GM18502 (cell line): ENCODE measurements around the gene HOXD3.

ENCODE experiments used
- ATAC-seq: cut with Tn5 transposase; IDR thresholded peaks from one replicate; pipeline ENCODE4 v1.9.1; 2021; ENCODE audit warnings: mild to moderate bottlenecking; ENCODE audit not compliant: unreplicated experiment, poor library complexity

The HOXD3 gene

GRCh38 chr2:176161825-176162626 is 4.9 kb downstream of the HOXD3 start:
- no peak for ATAC-seq

- ATAC-seq, result no peak
These were observed 6.0 kb downstream of the HOXD3 start for GRCh38 chr2:176162911-176163671.

DNA sequence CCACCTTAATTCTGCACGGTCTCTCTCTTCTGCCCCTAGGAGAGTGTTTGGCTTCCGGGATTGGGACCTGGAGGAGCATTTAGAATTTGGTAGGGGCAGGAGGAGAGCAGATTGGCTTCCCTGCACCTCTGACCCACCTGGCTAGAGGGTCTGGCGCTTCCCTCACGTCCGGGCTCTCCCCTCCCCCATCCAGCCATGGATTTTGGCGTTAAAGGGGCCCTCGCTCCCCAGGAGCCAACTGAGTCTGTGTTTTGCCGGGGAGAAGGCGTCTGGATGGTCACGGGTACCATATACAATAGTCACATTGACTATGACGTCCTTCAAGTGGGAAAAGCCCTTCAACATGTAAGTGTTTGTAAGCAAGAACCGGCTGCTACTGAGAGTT is 6.6 kb downstream of the HOXD3 start:
- ATAC-seq, result no peak

DNA sequence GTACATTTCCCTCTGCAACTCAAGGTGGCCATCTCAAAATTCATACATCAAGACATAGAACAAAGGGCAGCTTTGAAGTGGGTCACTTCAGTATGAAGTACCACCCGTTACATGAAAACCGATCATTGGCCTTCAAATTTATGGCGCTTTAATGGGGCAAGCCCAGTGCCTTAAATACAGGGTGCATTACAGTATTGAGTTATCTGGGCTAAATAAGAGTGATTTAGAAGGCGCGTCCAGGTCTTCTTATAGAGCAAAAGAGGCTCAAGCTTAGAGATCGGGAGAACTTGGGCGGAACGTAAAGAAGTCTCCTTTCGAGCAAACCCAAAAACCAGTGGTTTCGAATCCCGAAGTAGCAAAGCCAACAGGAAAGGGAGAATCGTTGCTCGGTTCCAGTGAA is 7.1 kb downstream of the HOXD3 start:
- ATAC-seq, result no peak

DNA sequence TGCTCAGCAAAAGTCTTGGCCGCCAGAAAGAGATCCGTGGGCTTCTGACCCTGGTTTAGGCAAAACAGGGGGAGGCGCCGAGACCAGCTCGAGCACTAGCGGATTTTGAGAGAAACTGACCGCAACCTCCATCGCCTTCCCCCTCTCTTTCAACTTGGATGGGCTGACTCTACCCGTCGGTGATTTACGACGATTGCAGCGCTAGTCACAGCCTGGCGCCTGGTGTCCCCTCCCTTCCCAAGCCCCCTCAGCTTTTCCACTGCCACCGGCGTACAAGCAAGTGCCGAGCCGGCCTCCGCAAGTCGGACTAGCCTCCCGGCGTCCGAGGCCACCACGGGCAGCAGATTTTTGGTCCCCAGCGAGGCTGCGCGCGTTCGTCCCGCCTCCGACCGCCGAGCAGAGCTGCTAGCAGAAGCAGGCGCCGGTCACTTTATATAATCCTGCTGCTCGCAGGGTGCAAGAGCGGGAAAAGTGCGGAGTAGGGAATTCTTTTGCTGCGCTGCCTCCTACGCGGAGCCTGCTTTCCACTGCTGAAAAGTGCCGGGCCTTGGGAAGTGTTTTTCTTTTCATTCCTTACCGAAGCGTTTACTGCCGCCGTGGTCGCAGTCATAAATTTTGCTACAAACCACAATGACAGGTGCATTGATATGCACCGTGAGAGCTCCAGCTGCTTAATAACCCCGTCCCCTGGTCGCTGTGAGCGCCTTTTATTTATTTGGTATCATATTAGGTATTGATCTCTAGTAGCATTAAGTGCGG is 7.7 kb downstream of the HOXD3 start:
- no peak for ATAC-seq

DNA sequence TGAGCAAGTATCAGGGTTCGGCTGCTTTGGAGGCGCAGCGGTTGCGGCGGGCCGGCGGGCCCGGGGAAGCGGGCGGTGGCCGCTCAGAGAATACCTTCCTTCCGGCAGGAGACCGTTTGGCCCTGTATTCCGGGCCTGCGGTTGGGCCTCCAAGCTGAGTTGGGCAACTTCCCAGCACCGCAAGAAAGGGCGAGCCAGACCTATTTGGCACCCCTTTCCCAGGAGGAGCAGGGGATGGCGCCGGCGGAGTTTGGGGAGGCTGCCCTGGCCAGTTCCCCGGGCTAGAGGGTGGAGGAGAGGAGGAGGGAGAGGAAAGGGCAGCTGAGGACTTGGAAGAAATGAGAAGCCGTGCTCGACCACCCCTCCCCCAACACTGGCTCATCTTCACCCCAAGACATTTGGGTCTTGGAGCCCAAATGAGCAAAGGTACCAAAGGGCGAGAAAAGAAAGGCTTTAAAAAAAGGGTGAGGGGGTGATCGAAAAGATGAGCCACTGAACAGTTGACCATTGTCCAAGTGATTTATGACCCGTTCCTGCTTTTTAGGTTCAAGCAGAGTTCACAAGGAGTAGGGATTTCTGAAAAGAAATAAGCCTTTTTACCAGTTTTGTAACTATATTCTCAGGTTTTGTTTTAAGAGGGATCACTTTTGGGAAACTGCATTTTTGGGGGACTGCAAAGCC is 8.4 kb downstream of the HOXD3 start:
- no peak for ATAC-seq

GRCh38 chr2:176166272-176166671 is 9.2 kb downstream of the HOXD3 start:
- ATAC-seq, result no peak

- ATAC-seq, result no peak
These were observed 10.3 kb downstream of the HOXD3 start for GRCh38 chr2:176167398-176167797.

GRCh38 chr2:176169181-176169580 is 12.1 kb downstream of the HOXD3 start:
- no peak for ATAC-seq

DNA sequence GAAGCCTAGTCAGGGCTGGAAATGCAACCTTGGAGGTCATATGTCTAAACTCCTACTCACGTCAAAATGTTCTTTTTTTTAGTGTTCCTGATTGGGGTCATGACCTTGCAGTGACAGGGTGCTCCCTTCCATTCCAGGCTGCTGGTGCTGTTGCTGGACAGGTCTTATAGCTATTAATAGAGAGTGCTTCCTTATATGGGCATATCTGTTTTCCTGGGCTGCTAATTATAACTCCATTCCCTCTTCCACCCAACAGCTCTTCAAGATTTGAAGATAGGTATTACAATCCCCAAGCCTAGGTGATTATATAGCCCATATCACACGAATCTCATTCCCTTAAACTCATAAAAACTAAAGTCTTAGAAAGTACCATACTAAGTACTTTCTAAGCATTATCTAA is 12.6 kb downstream of the HOXD3 start:
- no peak for ATAC-seq

DNA sequence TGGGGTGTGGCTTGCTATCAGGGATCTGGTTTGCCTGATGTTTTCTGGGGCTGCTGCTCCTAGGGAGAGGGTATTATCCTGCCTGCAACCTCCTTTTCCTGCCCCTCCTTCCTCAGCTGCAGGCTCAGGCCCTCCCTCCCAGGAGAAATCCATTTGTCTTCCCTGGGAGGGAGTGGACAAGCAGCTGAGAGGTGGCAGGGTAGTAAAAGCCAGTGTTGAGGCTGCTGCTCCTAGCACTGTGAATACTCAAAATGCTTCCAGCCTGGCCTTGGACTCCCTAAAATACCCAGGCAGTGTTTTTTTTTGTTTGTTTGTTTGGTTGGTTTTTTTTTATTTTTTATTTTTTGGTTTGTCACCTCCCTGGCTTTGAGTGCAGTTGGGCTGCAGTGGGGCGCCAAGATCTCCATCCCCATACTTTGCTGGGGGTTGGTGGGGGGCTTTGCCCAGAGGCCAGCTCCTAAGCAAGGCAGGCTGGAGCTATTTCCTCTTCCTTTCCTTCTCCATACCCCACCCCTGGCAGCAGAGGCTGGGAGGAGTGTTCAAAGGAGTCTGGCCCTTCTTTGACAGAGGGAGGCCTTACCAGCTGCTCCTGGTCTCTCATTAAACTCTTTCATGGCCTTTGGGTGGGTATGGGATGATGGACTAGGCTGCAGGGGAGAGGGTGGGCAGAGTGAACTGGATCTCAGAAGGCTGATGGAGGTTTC is 13.6 kb downstream of the HOXD3 start:
- no peak for ATAC-seq

- ATAC-seq, result no peak
These were observed 14.4 kb downstream of the HOXD3 start for GRCh38 chr2:176171351-176172006.

GRCh38 chr2:176172007-176172894 is 15.1 kb downstream of the HOXD3 start:
- no peak for ATAC-seq

DNA sequence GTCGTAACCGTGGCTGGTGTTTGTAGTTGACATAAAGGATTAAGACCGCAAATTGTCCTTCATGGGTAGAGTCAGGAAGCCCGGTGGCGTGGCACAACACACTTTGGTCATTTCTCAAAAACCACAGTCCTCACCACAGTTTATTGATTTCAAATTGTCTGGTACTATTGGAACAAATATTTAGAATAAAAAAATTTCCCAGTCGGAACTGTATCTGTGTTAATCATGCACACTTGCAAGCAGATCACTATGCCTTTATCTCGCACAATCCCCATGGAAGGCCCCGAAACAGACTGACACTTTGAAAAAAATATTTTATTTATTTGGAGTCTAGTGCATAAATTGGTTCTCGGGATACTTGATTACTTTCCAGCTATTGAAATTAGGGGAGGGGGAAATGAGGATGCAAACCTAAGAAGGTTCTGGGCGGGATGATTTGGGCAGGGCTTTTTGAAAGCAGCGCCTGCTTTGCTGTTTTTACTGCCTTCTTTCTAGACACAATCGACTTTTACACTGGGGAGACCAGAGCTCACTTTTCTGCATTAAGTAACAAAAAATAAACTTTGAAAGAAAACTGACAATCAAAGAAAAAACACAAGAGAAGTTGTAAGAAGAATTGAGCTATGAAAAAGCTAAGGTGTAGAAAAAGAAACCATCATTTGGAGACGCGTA is 15.9 kb downstream of the HOXD3 start:
- no peak for ATAC-seq

DNA sequence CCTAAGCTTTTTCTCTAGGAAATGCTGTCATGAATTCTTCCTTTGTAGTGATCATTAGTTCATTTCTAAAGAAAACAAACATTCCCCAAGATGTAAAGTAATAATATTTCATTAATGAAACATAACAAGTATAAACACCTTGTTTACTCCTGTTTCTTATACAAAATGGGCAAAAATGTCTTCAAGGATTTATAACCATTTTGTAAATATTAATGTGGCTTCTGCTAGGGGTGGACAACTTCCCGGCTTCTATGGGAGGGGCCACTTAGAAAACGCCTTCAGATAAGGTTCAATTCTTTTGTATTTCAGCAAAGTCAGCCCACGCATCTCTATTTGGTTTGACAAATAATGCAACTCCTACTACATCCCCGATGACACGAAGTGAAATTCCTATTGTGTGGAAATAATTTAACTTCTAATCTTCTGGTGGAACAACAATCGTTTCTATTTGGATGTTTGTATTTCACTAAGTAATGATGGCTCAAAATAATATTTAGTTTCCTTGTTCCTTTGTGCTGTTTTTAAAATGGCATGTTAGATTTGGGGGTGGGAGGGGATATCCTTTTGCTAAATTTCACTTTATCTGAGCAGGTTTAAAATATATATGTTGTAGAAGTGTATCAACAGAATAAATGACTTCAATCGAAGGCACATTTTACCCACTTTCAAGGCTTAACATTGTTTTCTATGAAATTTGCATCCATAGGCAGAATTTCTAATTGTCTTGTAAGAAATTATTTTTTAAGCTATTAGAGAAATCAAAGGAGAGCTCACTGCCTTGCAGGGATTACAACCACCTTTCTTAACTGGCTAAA is 16.7 kb downstream of the HOXD3 start:
- no peak for ATAC-seq

- ATAC-seq, result no peak
These were observed 17.3 kb downstream of the HOXD3 start for GRCh38 chr2:176174382-176174823.
